Adrenal gland (tissue), 5 donors: ENCODE results near the gene SLC6A11.

Experiments used
- CTCF ChIP-seq, 6 experiments: fragments of 450-650 bp in 4 of 6; fragments of 200-600 bp in 2 of 6; sonication (generic) in 1 of 6; IDR thresholded peaks; 1 replicate in 5 of 6; 2 replicates in 1 of 6; pipeline versions ENCODE4 v1.5.1 to v1.8.0; 2016 to 2021; ENCODE audit warnings: antibody characterized with exemption in 6 of 6, mild to moderate bottlenecking in 2 of 6, moderate library complexity in 1 of 6
- POLR2A ChIP-seq, 2 donors: fragments of 450-650 bp; IDR thresholded peaks; one replicate each; pipeline ENCODE4 v1.6.1; 2017; ENCODE audit warnings: antibody characterized with exemption in 2 of 2, mild to moderate bottlenecking in 2 of 2, moderate library complexity in 1 of 2
- donor health status: DM: no; HTN: no; CAD: no.

- TF ChIP-seq CTCF (IDR thresholded peaks at IDR 0.05) (no peak), POLR2A (IDR thresholded peaks at IDR 0.05) (no peak)
These were observed 41.2 kb upstream of the SLC6A11 start for GRCh38 chr3:10774825-10775224.
